ENCODE measurements around the gene PARP9.

DNA sequence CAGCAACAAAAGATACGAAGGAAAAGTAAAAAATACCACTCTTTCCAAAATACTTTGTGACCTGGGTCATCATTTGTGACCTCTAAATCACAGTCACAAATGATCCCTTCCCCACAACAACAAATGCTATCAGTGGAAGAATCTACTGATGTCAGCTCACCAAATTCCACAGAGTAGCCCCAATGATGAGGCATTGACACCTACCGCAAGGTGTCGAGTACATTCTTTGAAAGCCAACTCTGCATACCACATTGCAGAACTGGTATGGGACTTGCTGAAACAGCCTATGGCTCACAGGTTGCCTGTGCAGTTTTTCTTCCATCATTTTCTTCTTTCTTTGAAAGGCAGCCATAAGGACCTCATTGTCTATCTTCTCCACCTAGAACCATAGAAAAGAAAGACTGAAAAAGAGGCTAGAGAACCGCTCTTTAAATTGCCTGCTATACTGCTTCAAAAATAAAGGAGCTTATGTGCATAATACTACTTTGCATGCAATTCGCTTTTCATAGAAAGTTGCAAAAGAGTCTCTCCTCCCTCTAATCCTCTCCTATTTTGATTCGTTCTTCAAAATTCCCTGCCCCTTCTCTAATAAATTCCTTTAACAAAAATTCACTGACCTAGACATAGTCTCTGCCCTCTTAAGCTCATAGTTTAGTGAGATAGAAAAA, 28.0 kb downstream of the PARP9 start:
- no peak for TF ChIP-seq NFIC (IDR thresholded peaks at IDR 0.05; ENCODE audit: low read length)
- TF ChIP-seq, protein P1, sequence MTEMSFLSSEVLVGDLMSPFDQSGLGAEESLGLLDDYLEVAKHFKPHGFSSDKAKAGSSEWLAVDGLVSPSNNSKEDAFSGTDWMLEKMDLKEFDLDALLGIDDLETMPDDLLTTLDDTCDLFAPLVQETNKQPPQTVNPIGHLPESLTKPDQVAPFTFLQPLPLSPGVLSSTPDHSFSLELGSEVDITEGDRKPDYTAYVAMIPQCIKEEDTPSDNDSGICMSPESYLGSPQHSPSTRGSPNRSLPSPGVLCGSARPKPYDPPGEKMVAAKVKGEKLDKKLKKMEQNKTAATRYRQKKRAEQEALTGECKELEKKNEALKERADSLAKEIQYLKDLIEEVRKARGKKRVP (CRISPR knock-in tag; IDR thresholded peaks at IDR 0.05), result no peak
- TF ChIP-seq, protein P2, sequence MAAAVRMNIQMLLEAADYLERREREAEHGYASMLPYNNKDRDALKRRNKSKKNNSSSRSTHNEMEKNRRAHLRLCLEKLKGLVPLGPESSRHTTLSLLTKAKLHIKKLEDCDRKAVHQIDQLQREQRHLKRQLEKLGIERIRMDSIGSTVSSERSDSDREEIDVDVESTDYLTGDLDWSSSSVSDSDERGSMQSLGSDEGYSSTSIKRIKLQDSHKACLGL (CRISPR knock-in tag; IDR thresholded peaks at IDR 0.05), result no peak
- TF ChIP-seq POLR2A (IDR thresholded peaks at IDR 0.05; ENCODE audit: insufficient read depth in 1 of 2, low read depth in 2 of 2, low read length in 2 of 2), result no peak
- no peak for TF ChIP-seq FOXM1 (CRISPR knock-in tag; IDR thresholded peaks at IDR 0.05)
- TF ChIP-seq, protein P3, sequence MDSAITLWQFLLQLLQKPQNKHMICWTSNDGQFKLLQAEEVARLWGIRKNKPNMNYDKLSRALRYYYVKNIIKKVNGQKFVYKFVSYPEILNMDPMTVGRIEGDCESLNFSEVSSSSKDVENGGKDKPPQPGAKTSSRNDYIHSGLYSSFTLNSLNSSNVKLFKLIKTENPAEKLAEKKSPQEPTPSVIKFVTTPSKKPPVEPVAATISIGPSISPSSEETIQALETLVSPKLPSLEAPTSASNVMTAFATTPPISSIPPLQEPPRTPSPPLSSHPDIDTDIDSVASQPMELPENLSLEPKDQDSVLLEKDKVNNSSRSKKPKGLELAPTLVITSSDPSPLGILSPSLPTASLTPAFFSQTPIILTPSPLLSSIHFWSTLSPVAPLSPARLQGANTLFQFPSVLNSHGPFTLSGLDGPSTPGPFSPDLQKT (CRISPR knock-in tag; IDR thresholded peaks at IDR 0.05; ENCODE audit: borderline replicate concordance), result no peak
- no peak for TF ChIP-seq ZKSCAN1 (IDR thresholded peaks at IDR 0.05; ENCODE audit: low read length)
- no peak for TF ChIP-seq TAF1 (CRISPR knock-in tag; IDR thresholded peaks at IDR 0.05)
- no peak for TF ChIP-seq YY1 (IDR thresholded peaks at IDR 0.05; ENCODE audit: insufficient read depth, insufficient replicate concordance, low read depth, low read length)
- TF ChIP-seq ZNF333 (CRISPR knock-in tag; IDR thresholded peaks at IDR 0.05; ENCODE audit: borderline replicate concordance), result no peak
- no peak for TF ChIP-seq ZNF292 (CRISPR knock-in tag; IDR thresholded peaks at IDR 0.05; ENCODE audit: borderline replicate concordance, low read depth)
- TF ChIP-seq ZNF343 (CRISPR knock-in tag; IDR thresholded peaks at IDR 0.05), result no peak
- TF ChIP-seq ZNF614 (CRISPR knock-in tag; IDR thresholded peaks at IDR 0.05; ENCODE audit: borderline replicate concordance), result no peak
- TF ChIP-seq FIP1L1 (IDR thresholded peaks at IDR 0.05; ENCODE audit: borderline replicate concordance, insufficient read depth, low read depth, low read length), result no peak
